Measurements from ENCODE around the gene DLK1.

DNA sequence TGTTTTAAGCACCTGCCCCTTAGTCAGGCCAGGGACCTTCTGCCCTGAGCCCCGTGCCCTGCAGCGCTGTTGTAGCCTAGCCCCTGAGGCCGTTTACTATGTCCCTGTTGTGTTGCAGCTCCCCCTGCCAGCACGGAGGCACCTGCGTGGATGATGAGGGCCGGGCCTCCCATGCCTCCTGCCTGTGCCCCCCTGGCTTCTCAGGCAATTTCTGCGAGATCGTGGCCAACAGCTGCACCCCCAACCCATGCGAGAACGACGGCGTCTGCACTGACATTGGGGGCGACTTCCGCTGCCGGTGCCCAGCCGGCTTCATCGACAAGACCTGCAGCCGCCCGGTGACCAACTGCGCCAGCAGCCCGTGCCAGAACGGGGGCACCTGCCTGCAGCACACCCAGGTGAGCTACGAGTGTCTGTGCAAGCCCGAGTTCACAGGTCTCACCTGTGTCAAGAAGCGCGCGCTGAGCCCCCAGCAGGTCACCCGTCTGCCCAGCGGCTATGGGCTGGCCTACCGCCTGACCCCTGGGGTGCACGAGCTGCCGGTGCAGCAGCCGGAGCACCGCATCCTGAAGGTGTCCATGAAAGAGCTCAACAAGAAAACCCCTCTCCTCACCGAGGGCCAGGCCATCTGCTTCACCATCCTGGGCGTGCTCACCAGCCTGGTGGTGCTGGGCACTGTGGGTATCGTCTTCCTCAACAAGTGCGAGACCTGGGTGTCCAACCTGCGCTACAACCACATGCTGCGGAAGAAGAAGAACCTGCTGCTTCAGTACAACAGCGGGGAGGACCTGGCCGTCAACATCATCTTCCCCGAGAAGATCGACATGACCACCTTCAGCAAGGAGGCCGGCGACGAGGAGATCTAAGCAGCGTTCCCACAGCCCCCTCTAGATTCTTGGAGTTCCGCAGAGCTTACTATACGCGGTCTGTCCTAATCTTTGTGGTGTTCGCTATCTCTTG, 7.6 kb downstream of the DLK1 start:
- no peak for TF ChIP-seq CTCF (optimal IDR thresholded peaks at IDR 0.05 in 1 of 3, IDR thresholded peaks at IDR 0.05 in 1 of 3, conservative IDR thresholded peaks at IDR 0.05 in 1 of 3; ENCODE audit: extremely low read depth in 1 of 3, insufficient read depth in 2 of 3, low read length in 3 of 3)
- no peak for TF ChIP-seq EZH2 (IDR thresholded peaks at IDR 0.05; ENCODE audit: low read length)
